Measurements from ENCODE around the gene VOPP1.

Gene VOPP1

GRCh38 chr7:55517936-55518689, 54.2 kb downstream of the VOPP1 start:
- no peak overlapping the region for H3K4me3 ChIP-seq (replicated peaks in 1 of 2; ENCODE audit: low read depth in 2 of 2, low read length in 2 of 2)
- no peak for DNase-seq (ENCODE audit: low read depth in 2 of 2)
- no peak for TF ChIP-seq CTCF (IDR thresholded peaks at IDR 0.05; ENCODE audit: low read depth, low read length)

GRCh38 chr7:55517191-55517633, 55.1 kb downstream of the VOPP1 start:
- TF ChIP-seq CTCF (IDR thresholded peaks at IDR 0.05; ENCODE audit: low read depth, low read length): no peak
- no peak for DNase-seq (ENCODE audit: low read depth in 2 of 2)
- H3K4me3 ChIP-seq (replicated peaks in 1 of 2; ENCODE audit: low read depth in 2 of 2, low read length in 2 of 2): no peak overlapping the region

GRCh38 chr7:55516409-55516808, 55.9 kb downstream of the VOPP1 start:
- H3K4me3 ChIP-seq (replicated peaks in 1 of 2; ENCODE audit: low read depth in 2 of 2, low read length in 2 of 2): no peak overlapping the region
- no peak for TF ChIP-seq CTCF (IDR thresholded peaks at IDR 0.05; ENCODE audit: low read depth, low read length)
- DNase-seq (ENCODE audit: low read depth in 2 of 2): no peak

- TF ChIP-seq CTCF (IDR thresholded peaks at IDR 0.05; ENCODE audit: low read depth, low read length): no peak
- H3K4me3 ChIP-seq (replicated peaks in 1 of 2; ENCODE audit: low read depth in 2 of 2, low read length in 2 of 2): no peak overlapping the region
- peak in 1 of 2 donors; percentile 27 for DNase-seq (ENCODE audit: low read depth in 2 of 2)
These were observed 56.6 kb downstream of the VOPP1 start for GRCh38 chr7:55515569-55516279.

- no peak overlapping the region for H3K4me3 ChIP-seq (replicated peaks in 1 of 2; ENCODE audit: low read depth in 2 of 2, low read length in 2 of 2)
- no peak for DNase-seq (ENCODE audit: low read depth in 2 of 2)
- no peak for TF ChIP-seq CTCF (IDR thresholded peaks at IDR 0.05; ENCODE audit: low read depth, low read length)
These were observed 57.6 kb downstream of the VOPP1 start for GRCh38 chr7:55514546-55515265.

- no peak for TF ChIP-seq CTCF (IDR thresholded peaks at IDR 0.05; ENCODE audit: low read depth, low read length)
- no peak overlapping the region for H3K4me3 ChIP-seq (replicated peaks in 1 of 2; ENCODE audit: low read depth in 2 of 2, low read length in 2 of 2)
- no peak for DNase-seq (ENCODE audit: low read depth in 2 of 2)
These were observed 58.4 kb downstream of the VOPP1 start for GRCh38 chr7:55513868-55514267.

Data from cardiac fibroblast (primary cell).